OCI-LY3 (cell line): ENCODE measurements around the gene PCDHA9.

Source experiments
- EZH2phosphoT487 ChIP-seq: fragments of 200-600 bp; shearing (Covaris generic); IDR thresholded peaks from 2 replicates; pipeline ENCODE4 v1.6.1; 2018; ENCODE audit warnings: antibody characterized with exemption, mixed run types, low read depth
- TF ChIP-seq, protein P1 (sequence below): fragments of 200-600, 300-600 bp; sonication (generic); IDR thresholded peaks from 2 replicates; pipeline ENCODE4 v1.5.1; 2014; ENCODE audit warnings: antibody characterized with exemption, low read length, low read depth

GRCh38 chr5:140828362-140828737 lies 19.8 kb upstream of the PCDHA9 start:
- TF ChIP-seq, protein P1, sequence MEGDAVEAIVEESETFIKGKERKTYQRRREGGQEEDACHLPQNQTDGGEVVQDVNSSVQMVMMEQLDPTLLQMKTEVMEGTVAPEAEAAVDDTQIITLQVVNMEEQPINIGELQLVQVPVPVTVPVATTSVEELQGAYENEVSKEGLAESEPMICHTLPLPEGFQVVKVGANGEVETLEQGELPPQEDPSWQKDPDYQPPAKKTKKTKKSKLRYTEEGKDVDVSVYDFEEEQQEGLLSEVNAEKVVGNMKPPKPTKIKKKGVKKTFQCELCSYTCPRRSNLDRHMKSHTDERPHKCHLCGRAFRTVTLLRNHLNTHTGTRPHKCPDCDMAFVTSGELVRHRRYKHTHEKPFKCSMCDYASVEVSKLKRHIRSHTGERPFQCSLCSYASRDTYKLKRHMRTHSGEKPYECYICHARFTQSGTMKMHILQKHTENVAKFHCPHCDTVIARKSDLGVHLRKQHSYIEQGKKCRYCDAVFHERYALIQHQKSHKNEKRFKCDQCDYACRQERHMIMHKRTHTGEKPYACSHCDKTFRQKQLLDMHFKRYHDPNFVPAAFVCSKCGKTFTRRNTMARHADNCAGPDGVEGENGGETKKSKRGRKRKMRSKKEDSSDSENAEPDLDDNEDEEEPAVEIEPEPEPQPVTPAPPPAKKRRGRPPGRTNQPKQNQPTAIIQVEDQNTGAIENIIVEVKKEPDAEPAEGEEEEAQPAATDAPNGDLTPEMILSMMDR = no peak
- no peak for TF ChIP-seq EZH2phosphoT487
